GM23338 (cell line): ENCODE results near the gene FAM20C. TPM values are rescaled to one million over a fixed set of nuclear protein-coding genes. Genes with fewer than 3 reads are reported as not detected.

ENCODE experiments used
- ATAC-seq: fragments of 200-7000 bp; cut with Tn5 transposase; 3 replicates; pipeline ENCODE4 v1.9.1; 2020
- DNase-seq: peaks from one replicate; pipeline ENCODE4 v3.0.0-alpha.2; 2015; ENCODE audit warnings: low spot score
- H2AFZ ChIP-seq: fragments of 200-600 bp; sonication (generic); 2 replicates; pipeline ENCODE4 v1.8.0; 2016; ENCODE audit warnings: antibody characterized with exemption, mild to moderate bottlenecking, moderate library complexity
- H3F3A ChIP-seq: fragments of 200-600 bp; sonication (generic); replicated peaks from 2 replicates; pipeline ENCODE4 v1.8.0; 2017; ENCODE audit warnings: antibody characterized with exemption, mixed run types, low read depth
- H3K27ac ChIP-seq: fragments of 200-600 bp; sonication (generic); 2 replicates; pipeline ENCODE4 v1.6.1; 2016; ENCODE audit warnings: low read depth
- H3K27me3 ChIP-seq: fragments of 200-600 bp; sonication (generic); 2 replicates; pipeline ENCODE4 v1.8.0; 2016; ENCODE audit warnings: mild to moderate bottlenecking, mixed run types, moderate library complexity; ENCODE audit not compliant: insufficient read depth
- H3K36me3 ChIP-seq: fragments of 200-600 bp; sonication (generic); 2 replicates; pipeline ENCODE4 v1.8.0; 2016; ENCODE audit warnings: mild to moderate bottlenecking; ENCODE audit not compliant: insufficient read depth
- H3K4me1 ChIP-seq: fragments of 200-600 bp; sonication (generic); 2 replicates; pipeline ENCODE4 v1.8.0; 2016; ENCODE audit warnings: mild to moderate bottlenecking, moderate library complexity; ENCODE audit not compliant: insufficient read depth
- H3K4me2 ChIP-seq: fragments of 200-600 bp; sonication (generic); 2 replicates; pipeline ENCODE4 v1.7.1; 2017; ENCODE audit warnings: mixed run types
- H3K4me3 ChIP-seq: fragments of 200-600 bp; sonication (generic); 2 replicates; pipeline ENCODE4 v1.6.1; 2016; ENCODE audit warnings: mixed run types
- H3K79me2 ChIP-seq: fragments of 200-600 bp; sonication (generic); replicated peaks from 2 replicates; pipeline ENCODE4 v1.8.0; 2017; ENCODE audit warnings: mild to moderate bottlenecking; ENCODE audit not compliant: insufficient read depth
- H3K9me2 ChIP-seq: fragments of 200-600 bp; sonication (generic); 2 replicates; pipeline ENCODE4 v1.8.0; 2017; ENCODE audit not compliant: insufficient read depth
- H4K20me1 ChIP-seq: fragments of 200-600 bp; sonication (generic); replicated peaks from 2 replicates; pipeline ENCODE4 v1.8.0; 2017; ENCODE audit warnings: mild to moderate bottlenecking; ENCODE audit not compliant: insufficient read depth
- H3K27ac Mint-ChIP-seq: 2 replicates; pipeline ENCODE4 v1.8.0; 2020; ENCODE audit warnings: inconsistent platforms, mild to moderate bottlenecking, moderate library complexity, mixed read lengths
- H3K27me3 Mint-ChIP-seq: 3 replicates; pipeline ENCODE4 v1.8.0; 2022; ENCODE audit warnings: low read depth, mild to moderate bottlenecking, moderate library complexity, mixed read lengths, inconsistent platforms; ENCODE audit not compliant: insufficient read depth, poor library complexity
- H3K36me3 Mint-ChIP-seq: 3 replicates; pipeline ENCODE4 v1.8.0; 2021; ENCODE audit warnings: low read depth, mild to moderate bottlenecking, inconsistent platforms, moderate library complexity, mixed read lengths
- H3K4me1 Mint-ChIP-seq: 3 replicates; pipeline ENCODE4 v1.8.0; 2020; ENCODE audit warnings: mild to moderate bottlenecking, inconsistent platforms, mixed read lengths
- H3K4me3 Mint-ChIP-seq: 3 replicates; pipeline ENCODE4 v1.8.0; 2021; ENCODE audit warnings: moderate library complexity, mild to moderate bottlenecking, inconsistent platforms, mixed read lengths
- H3K9me3 Mint-ChIP-seq: 3 replicates; pipeline ENCODE4 v1.8.0; 2020; ENCODE audit warnings: moderate library complexity, mild to moderate bottlenecking, inconsistent platforms, mixed read lengths
- CREB1 ChIP-seq: fragments of 250-450 bp; sonication (Bioruptor Pico); IDR thresholded peaks from 2 replicates; pipeline ENCODE4 v1.5.0; 2020; ENCODE audit warnings: low read depth, mild to moderate bottlenecking, moderate library complexity
- EZH2phosphoT487 ChIP-seq: fragments of 200-600 bp; sonication (generic); IDR thresholded peaks from one replicate; pipeline ENCODE4 v1.8.1; 2018; ENCODE audit warnings: antibody characterized with exemption; ENCODE audit not compliant: unreplicated experiment
- JUNB ChIP-seq: IDR thresholded peaks from one replicate; pipeline ENCODE4 v1.6.1; 2016; ENCODE audit warnings: antibody characterized with exemption; ENCODE audit not compliant: unreplicated experiment
- NANOG ChIP-seq: IDR thresholded peaks from 2 replicates; pipeline ENCODE4 v1.6.1; 2016; ENCODE audit warnings: antibody characterized with exemption, borderline replicate concordance
- POLR2AphosphoS5 ChIP-seq: IDR thresholded peaks from 2 replicates; pipeline ENCODE4 v1.6.1; 2016; ENCODE audit warnings: antibody characterized with exemption, low read depth
- STAT1 ChIP-seq: IDR thresholded peaks from one replicate; pipeline ENCODE4 v1.6.1; 2016; ENCODE audit warnings: antibody characterized with exemption; ENCODE audit not compliant: unreplicated experiment
- ZNF114 ChIP-seq: fragments of 250-450 bp; sonication (Bioruptor Pico); IDR thresholded peaks from 2 replicates; pipeline ENCODE4 v1.5.0; 2020; ENCODE audit warnings: mild to moderate bottlenecking, moderate library complexity
- ZNF331 ChIP-seq: fragments of 250-450 bp; sonication (Bioruptor Pico); IDR thresholded peaks from 2 replicates; pipeline ENCODE4 v1.5.0; 2020; ENCODE audit warnings: low read depth, mild to moderate bottlenecking, moderate library complexity
- polyA plus RNA-seq: library from polyadenylated mRNA; unstranded; fragments of >200 nt; fragmentation: Nextera tagmentation; extraction: Ambion mirVana; gene quantifications from 2 replicates; pipeline ENCODE4 v1.2.1, GENCODE V29; 2016
- total RNA-seq: library from RNA; depleted of rRNA; stranded (reverse); fragments of >200 nt; shearing (Covaris generic); gene quantifications from 2 replicates; pipeline ENCODE4 v1.2.3, GENCODE V29; 2014
- TF ChIP-seq, protein P1 (sequence below): IDR thresholded peaks from 2 replicates; pipeline ENCODE4 v1.6.1; 2016; ENCODE audit warnings: antibody characterized with exemption
- TF ChIP-seq, protein P2 (sequence below), 2 experiments: fragments of 200-600 bp in 1 of 2; sonication (generic) in 1 of 2; conservative IDR thresholded peaks; 2 replicates each; pipeline versions ENCODE4 v1.5.1 to v1.6.1; 2016 to 2017; ENCODE audit warnings: antibody characterized with exemption in 2 of 2, low read depth in 2 of 2, mild to moderate bottlenecking in 2 of 2, moderate library complexity in 1 of 2
- TF ChIP-seq, protein P3 (sequence below): fragments of 250-450 bp; sonication (Bioruptor Pico); IDR thresholded peaks from 2 replicates; pipeline ENCODE4 v1.5.0; 2020; ENCODE audit warnings: mild to moderate bottlenecking, moderate library complexity

FAM20C gene
- total and polyA plus RNA-seq, 2 experiments from 2014 or later: 7.6 to 24.8 TPM

DNA sequence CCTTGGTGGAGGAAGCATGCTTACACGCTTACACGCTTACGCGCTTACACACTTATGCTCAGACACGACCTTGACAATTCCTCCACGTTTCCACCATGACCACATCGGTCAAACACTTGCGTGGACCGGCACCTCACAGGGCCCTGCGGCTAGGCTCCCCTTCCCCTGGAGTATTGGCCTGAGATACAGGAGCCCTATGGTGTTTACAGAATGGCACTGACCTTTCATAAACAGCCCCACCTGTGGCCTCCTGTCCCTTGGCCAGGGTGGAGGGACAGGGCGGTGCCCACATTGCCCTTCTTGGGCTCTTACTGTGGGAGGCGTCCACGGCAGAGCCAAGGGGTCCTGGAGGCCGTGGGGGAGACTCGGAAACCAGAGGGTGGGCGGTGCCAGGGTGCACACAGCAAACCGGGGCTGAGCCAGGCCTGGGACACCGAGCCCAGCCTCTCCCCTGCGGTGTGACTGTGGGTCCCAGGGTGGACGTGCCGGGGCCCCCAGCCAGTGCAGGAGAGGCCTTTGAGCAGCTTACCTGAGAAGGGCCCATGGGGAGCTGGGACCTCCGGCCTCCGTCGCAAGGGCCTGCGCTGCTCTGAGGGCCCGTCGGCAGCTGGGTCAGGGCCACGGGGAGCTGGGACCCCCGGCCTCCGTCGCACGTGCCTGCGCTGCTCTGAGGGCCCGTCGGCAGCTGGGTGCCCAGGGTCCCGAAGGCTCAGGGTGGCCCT lies 53.4 kb downstream of the FAM20C start:
- Histone ChIP-seq H2AFZ (no peak overlapping the region), H3K79me2 (no peaks in the 10 kb centered on the region), H3K27ac (no peak overlapping the region), H3K9me2 (no peaks in the 10 kb centered on the region), H3K36me3 (no peaks in the 10 kb centered on the region), H3K4me1 (no peaks in the 10 kb centered on the region), H3K27me3 (no peaks in the 10 kb centered on the region), H3F3A (no peaks in the 10 kb centered on the region), H3K4me3 (no peak overlapping the region), H4K20me1 (no peaks in the 10 kb centered on the region), H3K4me2 (no peak overlapping the region)
- ATAC-seq (no peak), DNase-seq (no peak)
- Mint-ChIP-seq H3K27ac (no peak overlapping the region), H3K9me3 (peaks cover 8% of the 10 kb centered on the region; the same call in 1 of the 3 replicates), H3K4me3 (no peak overlapping the region), H3K4me1 (no peaks in the 10 kb centered on the region), H3K27me3 (peaks cover 10% of the 10 kb centered on the region), H3K36me3 (peaks cover 46% of the 10 kb centered on the region)
- TF ChIP-seq, protein P1, sequence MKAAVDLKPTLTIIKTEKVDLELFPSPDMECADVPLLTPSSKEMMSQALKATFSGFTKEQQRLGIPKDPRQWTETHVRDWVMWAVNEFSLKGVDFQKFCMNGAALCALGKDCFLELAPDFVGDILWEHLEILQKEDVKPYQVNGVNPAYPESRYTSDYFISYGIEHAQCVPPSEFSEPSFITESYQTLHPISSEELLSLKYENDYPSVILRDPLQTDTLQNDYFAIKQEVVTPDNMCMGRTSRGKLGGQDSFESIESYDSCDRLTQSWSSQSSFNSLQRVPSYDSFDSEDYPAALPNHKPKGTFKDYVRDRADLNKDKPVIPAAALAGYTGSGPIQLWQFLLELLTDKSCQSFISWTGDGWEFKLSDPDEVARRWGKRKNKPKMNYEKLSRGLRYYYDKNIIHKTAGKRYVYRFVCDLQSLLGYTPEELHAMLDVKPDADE: no peak
- no peak for TF ChIP-seq ZNF114 (CRISPR knock-in tag)
- no peak for TF ChIP-seq POLR2AphosphoS5
- TF ChIP-seq NANOG: no peak
- no peak for TF ChIP-seq JUNB
- TF ChIP-seq, protein P2, sequence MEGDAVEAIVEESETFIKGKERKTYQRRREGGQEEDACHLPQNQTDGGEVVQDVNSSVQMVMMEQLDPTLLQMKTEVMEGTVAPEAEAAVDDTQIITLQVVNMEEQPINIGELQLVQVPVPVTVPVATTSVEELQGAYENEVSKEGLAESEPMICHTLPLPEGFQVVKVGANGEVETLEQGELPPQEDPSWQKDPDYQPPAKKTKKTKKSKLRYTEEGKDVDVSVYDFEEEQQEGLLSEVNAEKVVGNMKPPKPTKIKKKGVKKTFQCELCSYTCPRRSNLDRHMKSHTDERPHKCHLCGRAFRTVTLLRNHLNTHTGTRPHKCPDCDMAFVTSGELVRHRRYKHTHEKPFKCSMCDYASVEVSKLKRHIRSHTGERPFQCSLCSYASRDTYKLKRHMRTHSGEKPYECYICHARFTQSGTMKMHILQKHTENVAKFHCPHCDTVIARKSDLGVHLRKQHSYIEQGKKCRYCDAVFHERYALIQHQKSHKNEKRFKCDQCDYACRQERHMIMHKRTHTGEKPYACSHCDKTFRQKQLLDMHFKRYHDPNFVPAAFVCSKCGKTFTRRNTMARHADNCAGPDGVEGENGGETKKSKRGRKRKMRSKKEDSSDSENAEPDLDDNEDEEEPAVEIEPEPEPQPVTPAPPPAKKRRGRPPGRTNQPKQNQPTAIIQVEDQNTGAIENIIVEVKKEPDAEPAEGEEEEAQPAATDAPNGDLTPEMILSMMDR (conservative IDR thresholded peaks at IDR 0.05; ENCODE audit: low read depth in 2 of 2): no peak

DNA sequence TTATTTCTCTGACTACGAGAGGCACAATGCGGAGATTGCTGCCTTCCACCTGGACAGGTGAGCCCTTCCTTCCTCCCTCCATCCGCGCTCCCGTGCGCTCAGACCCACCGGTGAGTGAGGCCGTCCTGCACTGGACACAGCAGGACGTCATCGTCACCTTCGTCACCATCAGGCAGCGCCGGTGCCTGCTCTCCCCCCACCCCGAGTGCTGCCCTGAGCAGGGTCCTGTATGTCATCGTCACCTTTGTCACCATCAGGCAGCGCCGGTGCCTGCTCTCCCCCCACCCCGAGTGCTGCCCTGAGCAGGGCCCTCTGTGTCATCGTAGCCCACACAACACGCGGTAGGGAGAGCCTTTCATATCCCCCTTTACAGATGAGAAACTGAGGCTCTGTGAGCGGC lies 54.1 kb downstream of the FAM20C start:
- H3K36me3 Mint-ChIP-seq: peaks cover 48% of the 10 kb centered on the region
- TF ChIP-seq, protein P1: no peak
- TF ChIP-seq CREB1 (CRISPR knock-in tag): no peak
- TF ChIP-seq, protein P3, sequence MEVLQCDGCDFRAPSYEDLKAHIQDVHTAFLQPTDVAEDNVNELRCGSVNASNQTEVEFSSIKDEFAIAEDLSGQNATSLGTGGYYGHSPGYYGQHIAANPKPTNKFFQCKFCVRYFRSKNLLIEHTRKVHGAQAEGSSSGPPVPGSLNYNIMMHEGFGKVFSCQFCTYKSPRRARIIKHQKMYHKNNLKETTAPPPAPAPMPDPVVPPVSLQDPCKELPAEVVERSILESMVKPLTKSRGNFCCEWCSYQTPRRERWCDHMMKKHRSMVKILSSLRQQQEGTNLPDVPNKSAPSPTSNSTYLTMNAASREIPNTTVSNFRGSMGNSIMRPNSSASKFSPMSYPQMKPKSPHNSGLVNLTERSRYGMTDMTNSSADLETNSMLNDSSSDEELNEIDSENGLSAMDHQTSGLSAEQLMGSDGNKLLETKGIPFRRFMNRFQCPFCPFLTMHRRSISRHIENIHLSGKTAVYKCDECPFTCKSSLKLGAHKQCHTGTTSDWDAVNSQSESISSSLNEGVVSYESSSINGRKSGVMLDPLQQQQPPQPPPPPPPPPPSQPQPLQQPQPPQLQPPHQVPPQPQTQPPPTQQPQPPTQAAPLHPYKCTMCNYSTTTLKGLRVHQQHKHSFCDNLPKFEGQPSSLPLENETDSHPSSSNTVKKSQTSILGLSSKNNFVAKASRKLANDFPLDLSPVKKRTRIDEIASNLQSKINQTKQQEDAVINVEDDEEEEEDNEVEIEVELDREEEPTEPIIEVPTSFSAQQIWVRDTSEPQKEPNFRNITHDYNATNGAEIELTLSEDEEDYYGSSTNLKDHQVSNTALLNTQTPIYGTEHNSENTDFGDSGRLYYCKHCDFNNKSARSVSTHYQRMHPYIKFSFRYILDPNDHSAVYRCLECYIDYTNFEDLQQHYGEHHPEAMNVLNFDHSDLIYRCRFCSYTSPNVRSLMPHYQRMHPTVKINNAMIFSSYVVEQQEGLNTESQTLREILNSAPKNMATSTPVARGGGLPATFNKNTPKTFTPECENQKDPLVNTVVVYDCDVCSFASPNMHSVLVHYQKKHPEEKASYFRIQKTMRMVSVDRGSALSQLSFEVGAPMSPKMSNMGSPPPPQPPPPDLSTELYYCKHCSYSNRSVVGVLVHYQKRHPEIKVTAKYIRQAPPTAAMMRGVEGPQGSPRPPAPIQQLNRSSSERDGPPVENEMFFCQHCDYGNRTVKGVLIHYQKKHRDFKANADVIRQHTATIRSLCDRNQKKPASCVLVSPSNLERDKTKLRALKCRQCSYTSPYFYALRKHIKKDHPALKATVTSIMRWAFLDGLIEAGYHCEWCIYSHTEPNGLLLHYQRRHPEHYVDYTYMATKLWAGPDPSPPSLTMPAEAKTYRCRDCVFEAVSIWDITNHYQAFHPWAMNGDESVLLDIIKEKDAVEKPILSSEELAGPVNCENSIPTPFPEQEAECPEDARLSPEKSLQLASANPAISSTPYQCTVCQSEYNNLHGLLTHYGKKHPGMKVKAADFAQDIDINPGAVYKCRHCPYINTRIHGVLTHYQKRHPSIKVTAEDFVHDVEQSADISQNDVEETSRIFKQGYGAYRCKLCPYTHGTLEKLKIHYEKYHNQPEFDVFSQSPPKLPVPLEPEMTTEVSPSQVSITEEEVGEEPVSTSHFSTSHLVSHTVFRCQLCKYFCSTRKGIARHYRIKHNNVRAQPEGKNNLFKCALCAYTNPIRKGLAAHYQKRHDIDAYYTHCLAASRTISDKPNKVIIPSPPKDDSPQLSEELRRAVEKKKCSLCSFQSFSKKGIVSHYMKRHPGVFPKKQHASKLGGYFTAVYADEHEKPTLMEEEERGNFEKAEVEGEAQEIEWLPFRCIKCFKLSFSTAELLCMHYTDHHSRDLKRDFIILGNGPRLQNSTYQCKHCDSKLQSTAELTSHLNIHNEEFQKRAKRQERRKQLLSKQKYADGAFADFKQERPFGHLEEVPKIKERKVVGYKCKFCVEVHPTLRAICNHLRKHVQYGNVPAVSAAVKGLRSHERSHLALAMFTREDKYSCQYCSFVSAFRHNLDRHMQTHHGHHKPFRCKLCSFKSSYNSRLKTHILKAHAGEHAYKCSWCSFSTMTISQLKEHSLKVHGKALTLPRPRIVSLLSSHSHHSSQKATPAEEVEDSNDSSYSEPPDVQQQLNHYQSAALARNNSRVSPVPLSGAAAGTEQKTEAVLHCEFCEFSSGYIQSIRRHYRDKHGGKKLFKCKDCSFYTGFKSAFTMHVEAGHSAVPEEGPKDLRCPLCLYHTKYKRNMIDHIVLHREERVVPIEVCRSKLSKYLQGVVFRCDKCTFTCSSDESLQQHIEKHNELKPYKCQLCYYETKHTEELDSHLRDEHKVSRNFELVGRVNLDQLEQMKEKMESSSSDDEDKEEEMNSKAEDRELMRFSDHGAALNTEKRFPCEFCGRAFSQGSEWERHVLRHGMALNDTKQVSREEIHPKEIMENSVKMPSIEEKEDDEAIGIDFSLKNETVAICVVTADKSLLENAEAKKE (CRISPR knock-in tag): no peak
- no peak for TF ChIP-seq EZH2phosphoT487
- no peak for TF ChIP-seq NANOG
- TF ChIP-seq ZNF331 (CRISPR knock-in tag): no peak
- TF ChIP-seq JUNB: no peak
- no peak for TF ChIP-seq POLR2AphosphoS5
- no peak for TF ChIP-seq STAT1

More for the DNA sequence above, 54.1 kb downstream of the FAM20C start:
- H3K4me3 Mint-ChIP-seq: no peak overlapping the region
- Histone ChIP-seq H4K20me1 (no peaks in the 10 kb centered on the region), H3K4me3 (no peak overlapping the region), H3K36me3 (no peaks in the 10 kb centered on the region), H3K9me2 (no peaks in the 10 kb centered on the region), H3F3A (no peaks in the 10 kb centered on the region), H3K27ac (no peak overlapping the region), H3K4me1 (no peaks in the 10 kb centered on the region), H3K27me3 (no peaks in the 10 kb centered on the region), H3K4me2 (no peak overlapping the region), H2AFZ (no peak overlapping the region), H3K79me2 (no peaks in the 10 kb centered on the region)
- peaks cover 5% of the 10 kb centered on the region; the same call in 1 of the 3 replicates for H3K9me3 Mint-ChIP-seq
- peaks cover 6% of the 10 kb centered on the region for H3K27me3 Mint-ChIP-seq
- DNase-seq (no peak), ATAC-seq (no peak)
- no peak overlapping the region; the same call in 1 of the 2 replicates for H3K27ac Mint-ChIP-seq
- no peaks in the 10 kb centered on the region for H3K4me1 Mint-ChIP-seq
